HL-60 (cell line): Measurements from ENCODE around the gene MSLN.
A peak's percentile ranks its signal among the peaks of the same experiment; 100 is the strongest.

Source experiments
- DNase-seq, 2 experiments: peaks; one replicate each; pipeline ENCODE4 v3.0.0-alpha.2; 2010 to 2020; ENCODE audit warnings: low read depth in 1 of 2, low spot score in 1 of 2
- H3K27ac ChIP-seq: fragments of 250-450 bp; sonication (Bioruptor Pico); replicated peaks from 2 replicates; pipeline ENCODE4 v1.5.1; 2020; ENCODE audit warnings: mild to moderate bottlenecking, moderate library complexity
- H3K27me3 ChIP-seq: fragments of 250-450 bp; sonication (Bioruptor Pico); 2 replicates; pipeline ENCODE4 v1.5.1; 2021; ENCODE audit warnings: mild to moderate bottlenecking, moderate library complexity; ENCODE audit not compliant: insufficient read depth, poor library complexity, severe bottlenecking
- H3K4me3 ChIP-seq: replicated peaks from 2 replicates; pipeline ENCODE4 v1.5.1; 2011; ENCODE audit warnings: mild to moderate bottlenecking, control low read depth, low read length; ENCODE audit not compliant: insufficient read depth
- CTCF ChIP-seq: IDR thresholded peaks from one replicate; pipeline ENCODE4 v1.5.1; 2011; ENCODE audit warnings: low read length, control low read depth, inconsistent platforms; ENCODE audit not compliant: insufficient read depth
- GABPA ChIP-seq: IDR thresholded peaks from 2 replicates; pipeline ENCODE4 v1.6.1; 2012; ENCODE audit warnings: low read depth
- POLR2AphosphoS5 ChIP-seq: IDR thresholded peaks from 2 replicates; pipeline ENCODE4 v1.6.1; 2012; ENCODE audit warnings: low read depth
- REST ChIP-seq: IDR thresholded peaks from 2 replicates; pipeline ENCODE4 v1.6.1; 2012; ENCODE audit warnings: low read depth; ENCODE audit not compliant: insufficient replicate concordance
- SPI1 ChIP-seq: IDR thresholded peaks from 2 replicates; pipeline ENCODE4 v1.6.1; 2012; ENCODE audit warnings: low read depth, mild to moderate bottlenecking, borderline replicate concordance

MSLN gene

GRCh38 chr16:735982-736453 lies 24.5 kb upstream of the MSLN start:
- no peak for TF ChIP-seq POLR2AphosphoS5
- H3K4me3 ChIP-seq, result no peak overlapping the region
- H3K27ac ChIP-seq, result no peak overlapping the region
- no peaks in the 10 kb centered on the region for H3K27me3 ChIP-seq
- DNase-seq, result no peak

GRCh38 chr16:736936-737481 lies 23.5 kb upstream of the MSLN start:
- H3K27me3 ChIP-seq, result no peaks in the 10 kb centered on the region
- TF ChIP-seq POLR2AphosphoS5, result no peak
- TF ChIP-seq CTCF, result no peak
- TF ChIP-seq SPI1, result no peak
- TF ChIP-seq GABPA, result no peak
- TF ChIP-seq REST, result no peak
- DNase-seq, result no peak
- H3K4me3 ChIP-seq, result no peak overlapping the region
- H3K27ac ChIP-seq, result peak overlapping the region; percentile 44

GRCh38 chr16:739560-740458 lies 20.7 kb upstream of the MSLN start:
- TF ChIP-seq CTCF, result no peak
- Histone ChIP-seq H3K4me3 (peak overlapping the region; percentile 99), H3K27me3 (no peaks in the 10 kb centered on the region), H3K27ac (peak overlapping the region; percentile 73)
- DNase-seq, result no peak

- peak overlapping the region; percentile 99 for H3K4me3 ChIP-seq
- TF ChIP-seq CTCF (no peak), SPI1 (no peak), REST (no peak), GABPA (no peak), POLR2AphosphoS5 (no peak)
- peak overlapping the region; percentile 73 for H3K27ac ChIP-seq
- no peaks in the 10 kb centered on the region for H3K27me3 ChIP-seq
- no peak for DNase-seq
These were observed 20.1 kb upstream of the MSLN start for GRCh38 chr16:740459-740763.
